Right cardiac atrium (tissue), 5 donors: Measurements from ENCODE around the gene SAMD5. TPM values are rescaled to one million over a fixed set of nuclear protein-coding genes. Genes with fewer than 3 reads are reported as not detected.

Experiments
- ATAC-seq, 2 donors: fragments of 200-7000 bp; cut with Tn5 transposase; one replicate each; pipeline versions ENCODE4 v1.8.0 to v1.9.1; 2020; ENCODE audit warnings: moderate library complexity in 2 of 2, mild to moderate bottlenecking in 1 of 2
- DNase-seq, 3 donors: peaks; one replicate each; pipeline ENCODE4 v3.0.0-alpha.2; 2020
- H3K27ac ChIP-seq: one replicate; pipeline ENCODE4 v1.5.1; 2013; ENCODE audit warnings: mild to moderate bottlenecking, low read length, control low read depth, moderate library complexity
- H3K27me3 ChIP-seq: one replicate; pipeline ENCODE4 v1.6.1; 2013; ENCODE audit not compliant: control insufficient read depth, insufficient read depth
- H3K4me1 ChIP-seq: one replicate; pipeline ENCODE4 v1.6.1; 2013; ENCODE audit warnings: low read length; ENCODE audit not compliant: control insufficient read depth, insufficient read depth
- H3K4me3 ChIP-seq: one replicate; pipeline ENCODE4 v1.5.1; 2013; ENCODE audit warnings: low read length, control low read depth
- H3K9me3 ChIP-seq: one replicate; pipeline ENCODE4 v1.6.1; 2013; ENCODE audit warnings: low read length; ENCODE audit not compliant: control insufficient read depth
- WGBS: extraction: QIAGEN DNeasy Blood & Tissue Kit; methylation state at CpG from one replicate; pipeline ENCODE4 v1.1.7; 2013; 5-methylcytosine and 5-hydroxymethylcytosine counted together
- intact Hi-C, 4 donors: fragments of 100-400 bp; cut with DNase I; formaldehyde crosslinking; loops; one replicate each; pipeline versions ENCODE4 v1.11.0 to v1.14.0; 2022 to 2023
- polyA plus RNA-seq: library from polyadenylated mRNA; stranded (reverse); fragments of 200-250 nt; gene quantifications from one replicate; pipeline ENCODE4 v1.2.3, GENCODE V29; 2013
- total RNA-seq, 4 donors: library from RNA; stranded (reverse); fragmentation: NEBNext Ultra II Directional; extraction: Animal tissue kit (Norgen Biotek cat#: 25700); gene quantifications; one replicate each; pipeline ENCODE4 v1.2.1, GENCODE V29; 2021
- donor health status: healthy with polysubstance abuse.
- donor health status: DM: no; HTN: yes; CAD: no.
- donor health status: DM: no; HTN: no; CAD: no.
- donor health status: DM: no; HTN: yes; CAD: no; lungs with severe emphysema.
- donor health status: DM: yes; HTN: yes; CAD: no.

Gene SAMD5
- total and polyA plus RNA-seq, 5 donors, result 1.0 to 2.9 (median 1.8) TPM

DNA sequence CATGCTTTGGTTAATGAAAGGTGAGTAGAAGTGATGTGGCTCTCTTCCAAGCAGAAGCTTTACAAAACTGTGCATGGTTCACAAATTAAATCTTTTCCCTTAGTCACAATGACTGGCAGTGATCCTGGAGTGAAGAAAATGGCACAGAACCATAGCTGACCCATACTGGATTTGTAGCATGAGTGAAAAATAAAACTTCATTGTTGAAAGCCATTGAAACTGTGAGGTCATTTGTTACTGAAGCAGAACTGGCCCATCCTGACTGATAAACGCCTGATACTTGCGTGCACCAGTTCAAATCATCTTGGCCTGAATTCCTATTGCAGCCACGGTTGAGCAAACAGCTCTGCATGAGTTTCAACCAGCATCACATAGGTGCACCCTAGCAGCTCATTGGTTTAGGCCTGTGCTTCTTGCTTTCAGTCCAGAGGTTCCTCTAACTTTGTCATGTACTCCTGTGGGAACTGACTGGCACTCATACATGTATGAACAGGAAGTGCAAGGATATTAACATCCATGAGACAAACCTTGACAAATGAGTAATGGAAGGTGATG, 40.5 kb downstream of the SAMD5 start:
- WGBS, result 90% methylated on average over 3 of the region's 3 CpGs
- no peaks in the 10 kb centered on the region for H3K27me3 ChIP-seq
- intact Hi-C loops, result no loop called here

DNA sequence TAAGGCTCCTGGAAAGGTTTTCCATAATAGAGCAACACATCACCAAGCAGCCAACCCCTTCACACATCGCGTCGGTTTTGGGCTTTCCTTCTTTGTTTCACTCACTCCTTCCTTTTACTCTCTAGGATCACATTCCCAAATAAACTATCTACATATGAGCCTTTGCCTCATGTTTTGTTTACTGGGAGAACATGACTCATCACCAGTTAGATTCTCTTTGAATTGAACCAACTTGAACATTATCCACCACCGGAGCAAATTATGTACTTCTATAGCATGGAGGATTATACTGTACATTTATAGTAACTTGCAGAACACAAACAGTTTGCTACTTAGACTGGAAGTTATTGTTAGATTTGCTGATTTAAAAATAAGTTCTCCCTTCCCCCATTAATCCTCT, 41.0 kb downstream of the SAMD5 start:
- Histone ChIP-seq H3K4me3 (no peak overlapping the region), H3K27ac (no peak overlapping the region), H3K9me3 (no peaks in the 10 kb centered on the region), H3K4me1 (no peaks in the 10 kb centered on the region), H3K27me3 (no peaks in the 10 kb centered on the region)
- ATAC-seq (no peak), DNase-seq (no peak)
- WGBS, result 88% methylated on average over 4 of the region's 4 CpGs
- intact Hi-C loops, result no loop called here

More for the DNA sequence above, 40.5 kb downstream of the SAMD5 start:
- ATAC-seq, result no peak
- H3K4me3 ChIP-seq, result no peak overlapping the region
- H3K27ac ChIP-seq, result no peak overlapping the region
- H3K4me1 ChIP-seq, result no peaks in the 10 kb centered on the region
- no peaks in the 10 kb centered on the region for H3K9me3 ChIP-seq
- DNase-seq, result no peak

GRCh38 chr6:147551976-147552375, 43.5 kb downstream of the SAMD5 start:
- Histone ChIP-seq H3K27ac (no peak overlapping the region), H3K9me3 (no peaks in the 10 kb centered on the region), H3K4me3 (no peak overlapping the region), H3K4me1 (no peaks in the 10 kb centered on the region), H3K27me3 (no peaks in the 10 kb centered on the region)
- ATAC-seq (no peak), DNase-seq (no peak)
- intact Hi-C loops, result no loop called here
- 37% methylated on average over 1 of the region's 1 CpG for WGBS

GRCh38 chr6:147553099-147553498, 44.6 kb downstream of the SAMD5 start:
- intact Hi-C loops, result no loop called here
- WGBS, result 93% methylated on average over 1 of the region's 1 CpG

GRCh38 chr6:147554281-147554680, 45.8 kb downstream of the SAMD5 start:
- no peaks in the 10 kb centered on the region for H3K4me1 ChIP-seq
- WGBS, result 78% methylated on average over 4 of the region's 4 CpGs
- peak in 1 of 3 donors; percentile 41 for DNase-seq
- intact Hi-C loops, result no loop called here
- H3K27ac ChIP-seq, result no peak overlapping the region
- peak in 1 of 2 donors; percentile 41 for ATAC-seq
- H3K9me3 ChIP-seq, result no peaks in the 10 kb centered on the region
- H3K4me3 ChIP-seq, result no peak overlapping the region
- H3K27me3 ChIP-seq, result no peaks in the 10 kb centered on the region

More at GRCh38 chr6:147553099-147553498, 44.6 kb downstream of the SAMD5 start:
- no peak overlapping the region for H3K27ac ChIP-seq
- no peaks in the 10 kb centered on the region for H3K9me3 ChIP-seq
- H3K27me3 ChIP-seq, result no peaks in the 10 kb centered on the region
- ATAC-seq (no peak), DNase-seq (no peak)
- H3K4me3 ChIP-seq, result no peak overlapping the region
- no peaks in the 10 kb centered on the region for H3K4me1 ChIP-seq

DNA sequence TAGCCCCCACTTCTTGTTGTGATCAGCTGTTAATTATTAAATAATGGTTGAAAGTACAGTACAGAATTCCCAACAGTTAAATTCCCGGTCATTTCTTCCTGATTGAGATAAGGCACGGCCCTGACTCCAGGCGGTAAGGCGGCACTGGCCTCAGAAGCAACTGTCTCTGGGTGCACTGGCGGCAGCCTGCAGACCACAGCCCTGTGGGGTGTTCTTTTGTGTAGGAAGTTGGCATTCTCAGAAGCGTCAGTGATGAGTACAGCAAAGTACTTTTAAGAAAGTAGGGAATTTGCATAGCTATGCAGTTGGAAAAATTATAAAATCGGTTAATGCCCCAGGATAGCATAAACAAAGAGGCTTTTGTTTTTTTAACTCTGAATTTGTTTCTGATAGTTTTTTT, 50.5 kb downstream of the SAMD5 start:
- DNase-seq (no peak), ATAC-seq (peak in 1 of 2 donors; percentile 34)
- Histone ChIP-seq H3K27ac (no peak overlapping the region), H3K4me3 (no peak overlapping the region), H3K27me3 (no peaks in the 10 kb centered on the region), H3K4me1 (no peaks in the 10 kb centered on the region), H3K9me3 (no peaks in the 10 kb centered on the region)
- intact Hi-C loops, result no loop called here
- WGBS, result 40% methylated on average over 7 of the region's 7 CpGs

DNA sequence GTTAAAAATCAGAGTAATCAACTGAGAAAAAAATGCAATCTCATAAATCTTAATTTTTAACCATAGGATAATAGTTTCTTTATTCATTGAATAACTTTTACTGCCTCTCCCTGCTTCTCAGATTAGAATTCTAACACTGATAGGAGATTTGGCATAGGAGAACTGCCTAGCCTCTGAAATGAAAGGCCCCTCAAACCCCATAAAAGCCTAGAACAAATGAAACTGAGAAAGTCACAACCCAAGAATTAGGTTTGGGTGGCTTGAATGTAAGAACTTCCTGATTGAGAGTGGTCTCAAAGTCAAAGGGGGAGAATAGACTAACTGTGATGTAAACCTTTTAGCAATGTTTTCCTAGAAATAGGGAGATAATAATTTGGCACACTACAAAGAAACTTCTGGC, 52.2 kb downstream of the SAMD5 start:
- H3K9me3 ChIP-seq, result no peaks in the 10 kb centered on the region
- H3K27me3 ChIP-seq, result no peaks in the 10 kb centered on the region
- ATAC-seq (no peak), DNase-seq (no peak)
- no peak overlapping the region for H3K27ac ChIP-seq
- H3K4me3 ChIP-seq, result no peak overlapping the region
- intact Hi-C loops, result no loop called here
- H3K4me1 ChIP-seq, result no peaks in the 10 kb centered on the region

DNA sequence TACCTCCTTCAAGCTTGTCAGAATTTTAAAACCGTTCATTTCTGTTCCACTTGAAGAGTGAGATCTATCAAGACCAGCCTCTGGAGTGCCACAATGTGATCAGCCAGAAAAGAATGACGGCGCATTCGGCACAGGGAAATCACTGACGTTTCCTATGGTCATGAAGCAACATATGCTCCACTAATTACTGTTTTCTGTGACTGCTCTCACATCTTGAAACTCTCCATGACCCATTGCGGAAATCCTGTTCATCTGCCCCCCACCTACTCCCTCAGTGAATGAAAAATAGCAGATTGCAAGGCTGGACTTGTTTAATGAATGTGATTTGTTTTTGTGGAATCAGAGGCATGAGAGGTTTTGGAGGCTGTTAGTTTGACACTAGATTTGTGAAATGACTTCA, 53.2 kb downstream of the SAMD5 start:
- Histone ChIP-seq H3K4me3 (no peak overlapping the region), H3K27ac (no peak overlapping the region), H3K4me1 (no peaks in the 10 kb centered on the region), H3K9me3 (no peaks in the 10 kb centered on the region), H3K27me3 (no peaks in the 10 kb centered on the region)
- intact Hi-C loops, result no loop called here
- no peak for DNase-seq
- ATAC-seq, result no peak
- 61% methylated on average over 6 of the region's 6 CpGs for WGBS

DNA sequence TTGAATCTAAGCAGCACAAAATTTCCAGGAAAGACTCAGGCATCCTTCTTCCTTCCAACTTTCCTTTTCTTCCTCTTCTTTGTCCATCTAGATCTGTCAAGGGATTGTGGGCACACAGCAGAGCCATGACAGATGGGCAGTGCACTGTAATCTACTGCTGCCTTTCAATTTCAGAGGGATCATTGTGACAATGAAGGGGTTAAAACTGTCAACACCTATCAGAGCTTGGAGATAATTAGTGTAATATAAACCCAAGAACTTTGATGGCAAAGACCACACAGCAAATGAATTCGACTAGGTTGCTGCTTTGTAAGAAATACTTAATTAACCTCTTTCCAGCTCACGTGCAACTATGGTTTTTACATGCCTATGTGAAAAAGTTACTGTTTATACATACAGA, 55.0 kb downstream of the SAMD5 start:
- Histone ChIP-seq H3K27me3 (no peaks in the 10 kb centered on the region), H3K27ac (no peak overlapping the region), H3K4me1 (peaks cover 1% of the 10 kb centered on the region), H3K4me3 (no peak overlapping the region), H3K9me3 (no peaks in the 10 kb centered on the region)
- intact Hi-C loops, result no loop called here
- ATAC-seq, result no peak
- DNase-seq, result no peak
- WGBS, result 72% methylated on average over 2 of the region's 2 CpGs

DNA sequence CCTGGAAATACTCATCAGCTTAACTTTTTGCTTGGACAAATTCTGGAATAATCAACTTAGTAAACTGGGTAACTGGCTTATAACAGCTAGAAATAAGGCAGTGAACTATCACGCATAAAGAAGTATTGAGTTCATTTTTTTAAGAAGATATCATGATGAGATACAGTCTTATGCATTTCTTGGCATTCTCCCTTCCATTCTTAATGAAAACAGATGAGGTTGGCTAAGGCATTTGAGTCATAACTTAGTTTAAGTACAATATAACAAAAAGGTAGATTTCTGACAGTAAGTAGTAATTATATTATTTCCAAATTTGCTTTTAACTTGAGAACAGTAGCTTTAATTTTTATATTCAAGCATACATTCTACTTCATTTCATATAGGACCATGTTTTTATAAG, 56.1 kb downstream of the SAMD5 start:
- intact Hi-C loops, result no loop called here
- WGBS, result 86% methylated on average over 1 of the region's 1 CpG
- Histone ChIP-seq H3K4me3 (no peak overlapping the region), H3K27ac (no peak overlapping the region), H3K9me3 (no peaks in the 10 kb centered on the region), H3K4me1 (peaks cover 1% of the 10 kb centered on the region), H3K27me3 (no peaks in the 10 kb centered on the region)
- no peak for DNase-seq
- no peak for ATAC-seq

GRCh38 chr6:147566244-147566898, 57.9 kb downstream of the SAMD5 start:
- Histone ChIP-seq H3K27me3 (no peaks in the 10 kb centered on the region), H3K27ac (no peak overlapping the region), H3K4me3 (no peak overlapping the region), H3K9me3 (no peaks in the 10 kb centered on the region), H3K4me1 (peaks cover 1% of the 10 kb centered on the region)
- DNase-seq (no peak), ATAC-seq (no peak)
- WGBS, result 53% methylated on average over 3 of the region's 3 CpGs
- intact Hi-C loops, result no loop called here
